MM.1S (cell line): ENCODE measurements around the gene LCN10.

Experiments
- DNase-seq: peaks from one replicate; pipeline ENCODE4 v3.0.0-alpha.2; 2015
- H2AFZ ChIP-seq: fragments of 300-600 bp; sonication (generic); 2 replicates; pipeline ENCODE4 v1.6.0; 2016; ENCODE audit warnings: antibody characterized with exemption, low read length
- H3F3A ChIP-seq: fragments of 300-600 bp; sonication (generic); 2 replicates; pipeline ENCODE4 v1.6.1; 2016; ENCODE audit warnings: mild to moderate bottlenecking, antibody characterized with exemption, low read length, moderate library complexity, mixed read lengths; ENCODE audit not compliant: insufficient read depth
- H3K27ac ChIP-seq: fragments of 300-600 bp; sonication (generic); 2 replicates; pipeline ENCODE4 v1.5.1; 2016; ENCODE audit warnings: mild to moderate bottlenecking, low read length
- H3K27me3 ChIP-seq: fragments of 300-600 bp; sonication (generic); replicated peaks from 2 replicates; pipeline ENCODE4 v1.6.0; 2016; ENCODE audit warnings: low read length; ENCODE audit not compliant: insufficient read depth
- H3K36me3 ChIP-seq: fragments of 300-600 bp; sonication (generic); replicated peaks from 2 replicates; pipeline ENCODE4 v1.6.1; 2016; ENCODE audit warnings: mild to moderate bottlenecking, low read length, mixed read lengths; ENCODE audit not compliant: insufficient read depth
- H3K4me1 ChIP-seq: fragments of 300-600 bp; sonication (generic); 2 replicates; pipeline ENCODE4 v1.6.1; 2016; ENCODE audit warnings: low read length, mixed read lengths
- H3K4me2 ChIP-seq: fragments of 300-600 bp; sonication (generic); 2 replicates; pipeline ENCODE4 v1.6.0; 2016; ENCODE audit warnings: low read depth, low read length
- H3K4me3 ChIP-seq: fragments of 300-600 bp; sonication (generic); 2 replicates; pipeline ENCODE4 v1.5.1; 2016; ENCODE audit warnings: low read length, mixed read lengths
- H3K79me2 ChIP-seq: fragments of 300-600 bp; sonication (generic); 2 replicates; pipeline ENCODE4 v1.6.1; 2016; ENCODE audit warnings: mixed run types, low read length, mixed read lengths
- H3K9ac ChIP-seq: fragments of 300-600 bp; sonication (generic); 2 replicates; pipeline ENCODE4 v1.6.1; 2016; ENCODE audit warnings: low read length, mixed read lengths
- H3K9me2 ChIP-seq: fragments of 300-600 bp; sonication (generic); replicated peaks from 2 replicates; pipeline ENCODE4 v1.6.1; 2016; ENCODE audit warnings: mild to moderate bottlenecking, low read length, mixed read lengths; ENCODE audit not compliant: insufficient read depth
- H3K9me3 ChIP-seq: fragments of 300-600 bp; sonication (generic); replicated peaks from 2 replicates; pipeline ENCODE4 v1.6.1; 2016; ENCODE audit warnings: mild to moderate bottlenecking, low read length, mixed read lengths; ENCODE audit not compliant: insufficient read depth
- H4K20me1 ChIP-seq: fragments of 300-600 bp; sonication (generic); 2 replicates; pipeline ENCODE4 v1.6.1; 2016; ENCODE audit warnings: mild to moderate bottlenecking, low read length, moderate library complexity, mixed read lengths; ENCODE audit not compliant: insufficient read depth
- CTCF ChIP-seq: fragments of 300-600 bp; sonication (generic); IDR thresholded peaks from 2 replicates; pipeline ENCODE4 v1.5.1; 2016; ENCODE audit warnings: antibody characterized with exemption, low read length, mixed read lengths
- EZH2 ChIP-seq: fragments of 300-600 bp; sonication (generic); optimal IDR thresholded peaks from 2 replicates; pipeline ENCODE3; 2017; ENCODE audit warnings: low read depth, mild to moderate bottlenecking, antibody characterized with exemption, low read length, mixed read lengths
- EZH2phosphoT487 ChIP-seq: fragments of 300-600 bp; sonication (generic); IDR thresholded peaks from 2 replicates; pipeline ENCODE4 v1.6.1; 2018; ENCODE audit warnings: antibody characterized with exemption, low read length

The LCN10 gene

GRCh38 chr9:136695955-136696354 is 46.8 kb downstream of the LCN10 start:
- no peaks in the 10 kb centered on the region for H4K20me1 ChIP-seq
- no peak overlapping the region for H3K4me2 ChIP-seq
- TF ChIP-seq EZH2 (no peak), EZH2phosphoT487 (no peak), CTCF (no peak)
- no peak for DNase-seq
- H3K4me1 ChIP-seq: no peaks in the 10 kb centered on the region
- no peak overlapping the region for H3K9ac ChIP-seq
- no peak overlapping the region for H2AFZ ChIP-seq
- no peaks in the 10 kb centered on the region for H3F3A ChIP-seq
- H3K9me3 ChIP-seq: no peaks in the 10 kb centered on the region
- H3K27me3 ChIP-seq: peaks cover 92% of the 10 kb centered on the region
- H3K79me2 ChIP-seq: no peaks in the 10 kb centered on the region
- H3K9me2 ChIP-seq: no peaks in the 10 kb centered on the region
- H3K27ac ChIP-seq: no peak overlapping the region
- no peaks in the 10 kb centered on the region for H3K36me3 ChIP-seq
- no peak overlapping the region for H3K4me3 ChIP-seq

GRCh38 chr9:136695435-136695895 is 47.3 kb downstream of the LCN10 start:
- Histone ChIP-seq H3K9me2 (no peaks in the 10 kb centered on the region), H3K4me2 (no peak overlapping the region), H3K9me3 (no peaks in the 10 kb centered on the region), H3F3A (no peaks in the 10 kb centered on the region), H3K27ac (no peak overlapping the region), H3K79me2 (no peaks in the 10 kb centered on the region), H3K9ac (no peak overlapping the region), H3K27me3 (peaks cover 94% of the 10 kb centered on the region), H3K36me3 (no peaks in the 10 kb centered on the region), H2AFZ (no peak overlapping the region), H3K4me3 (no peak overlapping the region), H3K4me1 (no peaks in the 10 kb centered on the region), H4K20me1 (no peaks in the 10 kb centered on the region)
- no peak for TF ChIP-seq EZH2phosphoT487
- TF ChIP-seq CTCF: no peak
- TF ChIP-seq EZH2: no peak
- no peak for DNase-seq

DNA sequence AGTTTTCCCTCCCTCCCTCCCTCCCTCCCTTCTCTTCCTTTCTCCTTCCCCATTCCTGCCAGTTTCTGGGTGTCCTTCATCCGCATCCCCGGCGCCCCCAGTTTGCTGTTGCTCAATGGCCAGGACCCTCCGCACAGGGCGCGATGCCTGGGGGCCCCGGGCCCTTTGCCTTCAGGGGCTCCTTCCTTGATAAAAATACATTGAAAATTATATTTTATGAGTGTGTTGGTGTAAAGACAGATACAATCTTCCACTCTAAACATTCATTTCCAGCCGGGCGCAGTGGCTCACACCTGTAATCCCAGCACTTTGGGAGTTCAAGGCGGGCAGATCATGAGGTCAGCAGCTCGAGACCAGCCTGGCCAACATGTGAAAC is 47.9 kb downstream of the LCN10 start:
- no peak overlapping the region for H3K9ac ChIP-seq

More for the DNA sequence above, 47.9 kb downstream of the LCN10 start:
- H3K27ac ChIP-seq: no peak overlapping the region
- H3K9me3 ChIP-seq: no peaks in the 10 kb centered on the region
- no peak overlapping the region for H2AFZ ChIP-seq
- no peaks in the 10 kb centered on the region for H3K79me2 ChIP-seq
- H3K9me2 ChIP-seq: no peaks in the 10 kb centered on the region
- H3K27me3 ChIP-seq: peaks cover 94% of the 10 kb centered on the region
- H3K4me1 ChIP-seq: no peaks in the 10 kb centered on the region
- H3F3A ChIP-seq: no peaks in the 10 kb centered on the region
- no peak overlapping the region for H3K4me2 ChIP-seq
- H3K4me3 ChIP-seq: no peak overlapping the region
- no peaks in the 10 kb centered on the region for H4K20me1 ChIP-seq
- TF ChIP-seq EZH2phosphoT487: no peak
- no peak for TF ChIP-seq CTCF
- no peak for TF ChIP-seq EZH2
- no peak for DNase-seq
- H3K36me3 ChIP-seq: no peaks in the 10 kb centered on the region
